Fibroblast of lung (primary cell): ENCODE results near the gene SPPL2C.

ENCODE experiments used
- EZH2 ChIP-seq: IDR thresholded peaks from 2 replicates; pipeline ENCODE4 v1.5.1; 2012; ENCODE audit warnings: low read length, control low read depth, mild to moderate bottlenecking; ENCODE audit errors: missing control alignments
- TF ChIP-seq, protein P1 (sequence below), 2 donors: IDR thresholded peaks in 1 of 2; conservative IDR thresholded peaks in 1 of 2; 1 replicate in 1 of 2; 2 replicates in 1 of 2; pipeline ENCODE4 v1.5.1; 2011 to 2012; ENCODE audit warnings: low read length in 2 of 2, control low read depth in 1 of 2, inconsistent platforms in 1 of 2, low read depth in 1 of 2, mild to moderate bottlenecking in 1 of 2

DNA sequence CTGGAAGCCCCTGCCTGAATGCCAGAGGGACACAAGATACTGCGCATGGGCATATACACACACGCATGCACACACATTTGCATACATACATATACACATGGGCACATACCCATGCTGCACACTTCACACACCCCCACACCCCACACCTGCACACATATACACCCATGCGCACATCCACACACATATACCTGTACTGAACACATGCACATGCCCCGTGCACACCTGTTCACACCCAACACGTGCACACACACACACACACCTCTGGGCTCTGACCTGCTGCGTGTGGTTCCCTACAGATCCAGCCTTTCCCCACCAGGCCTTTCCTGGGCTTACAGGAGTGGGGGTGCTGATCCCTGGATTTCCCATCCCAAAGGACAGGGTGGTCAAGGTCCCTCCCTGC, 6.3 kb downstream of the SPPL2C start:
- TF ChIP-seq, protein P1, sequence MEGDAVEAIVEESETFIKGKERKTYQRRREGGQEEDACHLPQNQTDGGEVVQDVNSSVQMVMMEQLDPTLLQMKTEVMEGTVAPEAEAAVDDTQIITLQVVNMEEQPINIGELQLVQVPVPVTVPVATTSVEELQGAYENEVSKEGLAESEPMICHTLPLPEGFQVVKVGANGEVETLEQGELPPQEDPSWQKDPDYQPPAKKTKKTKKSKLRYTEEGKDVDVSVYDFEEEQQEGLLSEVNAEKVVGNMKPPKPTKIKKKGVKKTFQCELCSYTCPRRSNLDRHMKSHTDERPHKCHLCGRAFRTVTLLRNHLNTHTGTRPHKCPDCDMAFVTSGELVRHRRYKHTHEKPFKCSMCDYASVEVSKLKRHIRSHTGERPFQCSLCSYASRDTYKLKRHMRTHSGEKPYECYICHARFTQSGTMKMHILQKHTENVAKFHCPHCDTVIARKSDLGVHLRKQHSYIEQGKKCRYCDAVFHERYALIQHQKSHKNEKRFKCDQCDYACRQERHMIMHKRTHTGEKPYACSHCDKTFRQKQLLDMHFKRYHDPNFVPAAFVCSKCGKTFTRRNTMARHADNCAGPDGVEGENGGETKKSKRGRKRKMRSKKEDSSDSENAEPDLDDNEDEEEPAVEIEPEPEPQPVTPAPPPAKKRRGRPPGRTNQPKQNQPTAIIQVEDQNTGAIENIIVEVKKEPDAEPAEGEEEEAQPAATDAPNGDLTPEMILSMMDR (conservative IDR thresholded peaks at IDR 0.05 in 1 of 2, IDR thresholded peaks at IDR 0.05 in 1 of 2; ENCODE audit: low read depth in 1 of 2, low read length in 2 of 2) = no peak
- no peak for TF ChIP-seq EZH2
